Activated CD4-positive, CD25-positive, alpha-beta regulatory T cell treated with anti-CD3 and anti-CD28 coated beads, Interleukin-2, amount 50 U/mL, for 24 hours (primary cell): ENCODE measurements around the gene FGGY.

ENCODE experiments used
- ATAC-seq, 2 donors: fragments of 150-1000 bp; cut with Tn5 transposase; one replicate each; pipeline ENCODE4 v1.10.0; 2021; ENCODE audit warnings: mild to moderate bottlenecking in 1 of 2, moderate library complexity in 1 of 2

FGGY gene

GRCh38 chr1:59417406-59417805 is 120.5 kb downstream of the FGGY start:
- ATAC-seq: no peak

GRCh38 chr1:59418363-59419144 is 121.7 kb downstream of the FGGY start:
- no peak for ATAC-seq

- no peak for ATAC-seq
Observed at GRCh38 chr1:59419361-59420140, 122.7 kb downstream of the FGGY start.

GRCh38 chr1:59421232-59421920 is 124.5 kb downstream of the FGGY start:
- no peak for ATAC-seq

- ATAC-seq: no peak
Observed at GRCh38 chr1:59422921-59423575, 126.2 kb downstream of the FGGY start.

GRCh38 chr1:59427155-59427554 is 130.3 kb downstream of the FGGY start:
- no peak for ATAC-seq

GRCh38 chr1:59427784-59428183 is 130.9 kb downstream of the FGGY start:
- ATAC-seq: no peak

GRCh38 chr1:59428828-59429227 is 131.9 kb downstream of the FGGY start:
- ATAC-seq: no peak

GRCh38 chr1:59429656-59430055 is 132.8 kb downstream of the FGGY start:
- ATAC-seq: no peak

GRCh38 chr1:59431566-59432294 is 134.8 kb downstream of the FGGY start:
- ATAC-seq: no peak

GRCh38 chr1:59432531-59433439 is 135.9 kb downstream of the FGGY start:
- ATAC-seq: peak; percentile 47 to 78

- no peak for ATAC-seq
Observed at GRCh38 chr1:59433440-59433813, 136.5 kb downstream of the FGGY start.

- ATAC-seq: no peak
Observed at GRCh38 chr1:59434336-59434735, 137.4 kb downstream of the FGGY start.

- ATAC-seq: no peak
Observed at GRCh38 chr1:59436637-59437036, 139.7 kb downstream of the FGGY start.

- no peak for ATAC-seq
Observed at GRCh38 chr1:59438058-59438560, 141.2 kb downstream of the FGGY start.

- no peak for ATAC-seq
Observed at GRCh38 chr1:59442492-59442891, 145.6 kb downstream of the FGGY start.

GRCh38 chr1:59443310-59443709 is 146.4 kb downstream of the FGGY start:
- no peak for ATAC-seq

GRCh38 chr1:59444520-59444919 is 147.6 kb downstream of the FGGY start:
- ATAC-seq: no peak

GRCh38 chr1:59445040-59445439 is 148.1 kb downstream of the FGGY start:
- no peak for ATAC-seq

- no peak for ATAC-seq
Observed at GRCh38 chr1:59446257-59446901, 149.5 kb downstream of the FGGY start.
